Caco-2 (cell line): ENCODE measurements around the gene SLC18A3. TPM values are rescaled to one million over a fixed set of nuclear protein-coding genes. Genes with fewer than 3 reads are reported as not detected.

Experiments used
- BruUV-seq: library from RNA; stranded (reverse); fragments of 400-500 nt; replicated peaks from 2 replicates; lab custom pipeline; 2021; lab: Mats Ljungman, UMichigan
- CTCF ChIA-PET: fragments of 300-600 bp; sonication (Branson Sonifier 250); formaldehyde crosslinking; loops from one replicate; lab custom pipeline; 2022; ENCODE audit warnings: antibody characterized with exemption; lab: Charles Lee
- POLR2A ChIA-PET: fragments of 300-600 bp; sonication (Branson Sonifier 250); formaldehyde crosslinking; loops from one replicate; lab custom pipeline; 2022; ENCODE audit warnings: antibody characterized with exemption; lab: Charles Lee
- DNase-seq, 2 experiments: peaks; one replicate each; pipeline versions ENCODE4 v3.0.0 to v3.0.0-alpha.2; 2020 to 2022
- H3K27me3 ChIP-seq: replicated peaks from 2 replicates; pipeline ENCODE4 v1.6.0; 2011; ENCODE audit warnings: low read length; ENCODE audit not compliant: control insufficient read depth, insufficient read depth
- H3K36me3 ChIP-seq: 2 replicates; pipeline ENCODE4 v1.5.1; 2011; ENCODE audit warnings: low read length; ENCODE audit not compliant: control insufficient read depth, insufficient read depth
- H3K4me1 ChIP-seq: fragments of 250-450 bp; sonication (Bioruptor Pico); 2 replicates; pipeline ENCODE4 v1.5.1; 2020; ENCODE audit warnings: mild to moderate bottlenecking
- H3K4me3 ChIP-seq: 2 replicates; pipeline ENCODE4 v1.5.1; 2011; ENCODE audit warnings: low read depth, mild to moderate bottlenecking, control low read depth, low read length
- H3K9me3 ChIP-seq: fragments of 250-450 bp; sonication (Bioruptor Pico); 2 replicates; pipeline ENCODE4 v1.5.1; 2020; ENCODE audit warnings: mild to moderate bottlenecking, moderate library complexity
- H3K27ac Mint-ChIP-seq: one replicate; pipeline ENCODE4 v1.8.0; 2022; ENCODE audit warnings: mixed read lengths; ENCODE audit not compliant: unreplicated experiment
- H3K27me3 Mint-ChIP-seq: one replicate; pipeline ENCODE4 v1.8.0; 2022; ENCODE audit warnings: mixed read lengths; ENCODE audit not compliant: insufficient read depth, unreplicated experiment
- H3K36me3 Mint-ChIP-seq: one replicate; pipeline ENCODE4 v1.8.0; 2022; ENCODE audit warnings: mild to moderate bottlenecking, mixed read lengths; ENCODE audit not compliant: insufficient read depth, unreplicated experiment
- H3K4me1 Mint-ChIP-seq: one replicate; pipeline ENCODE4 v1.8.0; 2022; ENCODE audit warnings: low read depth, mixed read lengths; ENCODE audit not compliant: unreplicated experiment
- H3K4me3 Mint-ChIP-seq: one replicate; pipeline ENCODE4 v1.8.0; 2022; ENCODE audit warnings: mild to moderate bottlenecking, moderate library complexity, mixed read lengths; ENCODE audit not compliant: unreplicated experiment
- H3K9me3 Mint-ChIP-seq: one replicate; pipeline ENCODE4 v1.8.0; 2022; ENCODE audit warnings: mixed read lengths; ENCODE audit not compliant: unreplicated experiment
- intact Hi-C: fragments of 100-400 bp; cut with micrococcal nuclease; formaldehyde crosslinking; loops from one replicate; pipeline ENCODE4 v1.10.0; 2022; ENCODE audit not compliant: unreplicated experiment
- total RNA-seq: library from RNA; stranded (reverse); gene quantifications from 2 replicates; pipeline ENCODE4 v1.2.3, GENCODE V29; 2022
- TF ChIP-seq, protein P1 (sequence below), 2 experiments: fragments of 200-600 bp in 1 of 2; IDR thresholded peaks; 1 replicate in 1 of 2; 2 replicates in 1 of 2; pipeline versions ENCODE4 v1.5.1 to v1.8.0; 2011 to 2022; ENCODE audit warnings: antibody characterized with exemption in 1 of 2, control low read depth in 1 of 2, inconsistent platforms in 1 of 2, low read depth in 1 of 2, low read length in 1 of 2, mild to moderate bottlenecking in 1 of 2, moderate library complexity in 1 of 2; ENCODE audit not compliant: insufficient read depth in 1 of 2, severe bottlenecking in 1 of 2, unreplicated experiment in 1 of 2

The SLC18A3 gene
- total RNA-seq, 1 experiment from 2014 or later: not detected

DNA sequence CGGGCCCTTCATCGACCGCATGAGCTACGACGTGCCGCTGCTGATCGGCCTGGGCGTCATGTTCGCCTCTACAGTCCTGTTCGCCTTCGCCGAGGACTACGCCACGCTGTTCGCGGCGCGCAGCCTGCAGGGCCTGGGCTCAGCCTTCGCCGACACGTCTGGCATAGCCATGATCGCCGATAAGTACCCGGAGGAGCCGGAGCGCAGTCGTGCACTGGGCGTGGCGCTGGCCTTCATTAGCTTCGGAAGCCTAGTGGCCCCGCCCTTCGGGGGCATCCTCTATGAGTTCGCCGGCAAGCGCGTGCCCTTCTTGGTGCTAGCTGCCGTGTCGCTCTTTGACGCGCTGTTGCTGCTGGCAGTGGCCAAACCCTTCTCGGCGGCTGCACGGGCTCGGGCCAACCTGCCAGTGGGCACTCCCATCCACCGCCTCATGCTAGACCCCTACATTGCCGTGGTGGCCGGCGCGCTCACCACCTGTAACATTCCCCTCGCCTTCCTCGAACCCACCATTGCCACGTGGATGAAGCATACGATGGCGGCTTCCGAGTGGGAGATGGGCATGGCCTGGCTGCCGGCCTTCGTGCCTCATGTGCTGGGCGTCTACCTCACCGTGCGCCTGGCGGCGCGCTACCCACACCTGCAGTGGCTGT, 1.2 kb downstream of the SLC18A3 start:
- intact Hi-C loops: no loop called here
- TF ChIP-seq, protein P1, sequence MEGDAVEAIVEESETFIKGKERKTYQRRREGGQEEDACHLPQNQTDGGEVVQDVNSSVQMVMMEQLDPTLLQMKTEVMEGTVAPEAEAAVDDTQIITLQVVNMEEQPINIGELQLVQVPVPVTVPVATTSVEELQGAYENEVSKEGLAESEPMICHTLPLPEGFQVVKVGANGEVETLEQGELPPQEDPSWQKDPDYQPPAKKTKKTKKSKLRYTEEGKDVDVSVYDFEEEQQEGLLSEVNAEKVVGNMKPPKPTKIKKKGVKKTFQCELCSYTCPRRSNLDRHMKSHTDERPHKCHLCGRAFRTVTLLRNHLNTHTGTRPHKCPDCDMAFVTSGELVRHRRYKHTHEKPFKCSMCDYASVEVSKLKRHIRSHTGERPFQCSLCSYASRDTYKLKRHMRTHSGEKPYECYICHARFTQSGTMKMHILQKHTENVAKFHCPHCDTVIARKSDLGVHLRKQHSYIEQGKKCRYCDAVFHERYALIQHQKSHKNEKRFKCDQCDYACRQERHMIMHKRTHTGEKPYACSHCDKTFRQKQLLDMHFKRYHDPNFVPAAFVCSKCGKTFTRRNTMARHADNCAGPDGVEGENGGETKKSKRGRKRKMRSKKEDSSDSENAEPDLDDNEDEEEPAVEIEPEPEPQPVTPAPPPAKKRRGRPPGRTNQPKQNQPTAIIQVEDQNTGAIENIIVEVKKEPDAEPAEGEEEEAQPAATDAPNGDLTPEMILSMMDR (IDR thresholded peaks at IDR 0.05; ENCODE audit: insufficient read depth in 1 of 2, low read depth in 1 of 2, low read length in 1 of 2, severe bottlenecking in 1 of 2, unreplicated experiment in 1 of 2): no peak
- Mint-ChIP-seq H3K36me3 (no peaks in the 10 kb centered on the region), H3K4me3 (no peak overlapping the region), H3K4me1 (peaks cover 6% of the 10 kb centered on the region), H3K9me3 (no peaks in the 10 kb centered on the region), H3K27me3 (peaks cover 15% of the 10 kb centered on the region), H3K27ac (no peak overlapping the region)
- no TSS peak for BruUV-seq
- DNase-seq: peak in 1 of 2 experiments; percentile 28
- peaks cover 4% of the 10 kb centered on the region; the same call in 1 of the 2 replicates for H3K4me1 ChIP-seq
- CTCF ChIA-PET: no interaction called here
- H3K4me3 ChIP-seq: no peak overlapping the region
- H3K36me3 ChIP-seq: no peaks in the 10 kb centered on the region
- H3K9me3 ChIP-seq: peaks cover 10% of the 10 kb centered on the region; the same call in 1 of the 2 replicates
- POLR2A ChIA-PET: no interaction called here
- H3K27me3 ChIP-seq: no peaks in the 10 kb centered on the region; the same call in 1 of the 2 replicates

DNA sequence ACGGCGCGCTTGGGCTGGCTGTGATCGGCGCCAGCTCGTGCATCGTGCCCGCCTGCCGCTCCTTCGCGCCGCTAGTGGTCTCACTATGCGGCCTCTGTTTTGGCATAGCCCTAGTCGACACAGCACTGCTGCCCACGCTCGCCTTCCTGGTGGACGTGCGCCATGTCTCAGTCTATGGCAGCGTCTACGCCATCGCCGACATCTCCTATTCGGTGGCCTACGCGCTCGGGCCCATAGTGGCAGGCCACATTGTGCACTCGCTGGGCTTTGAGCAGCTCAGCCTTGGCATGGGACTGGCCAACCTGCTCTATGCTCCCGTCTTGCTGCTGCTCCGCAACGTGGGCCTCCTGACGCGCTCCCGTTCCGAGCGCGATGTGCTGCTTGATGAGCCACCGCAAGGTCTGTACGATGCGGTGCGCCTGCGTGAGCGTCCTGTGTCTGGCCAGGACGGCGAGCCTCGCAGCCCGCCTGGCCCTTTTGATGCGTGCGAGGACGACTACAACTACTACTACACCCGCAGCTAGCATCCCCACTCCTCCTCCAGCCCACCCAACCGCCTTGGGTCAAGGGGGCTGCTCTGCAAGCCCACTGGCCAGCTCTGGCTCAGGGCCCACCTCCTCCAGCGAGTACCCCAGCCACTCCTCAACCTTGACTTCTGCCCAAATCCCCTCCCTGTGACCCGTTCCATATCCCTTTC, 1.9 kb downstream of the SLC18A3 start:
- Histone ChIP-seq H3K27me3 (no peaks in the 10 kb centered on the region; the same call in 1 of the 2 replicates), H3K36me3 (no peaks in the 10 kb centered on the region), H3K4me1 (no peaks in the 10 kb centered on the region; the same call in 1 of the 2 replicates), H3K4me3 (no peak overlapping the region), H3K9me3 (peaks cover 10% of the 10 kb centered on the region; the same call in 1 of the 2 replicates)
- Mint-ChIP-seq H3K27me3 (peaks cover 15% of the 10 kb centered on the region), H3K4me1 (peaks cover 4% of the 10 kb centered on the region), H3K36me3 (no peaks in the 10 kb centered on the region), H3K27ac (no peak overlapping the region), H3K4me3 (no peak overlapping the region), H3K9me3 (no peaks in the 10 kb centered on the region)
- ChIA-PET CTCF (no interaction called here), POLR2A (no interaction called here)
- TF ChIP-seq, protein P1 (IDR thresholded peaks at IDR 0.05; ENCODE audit: insufficient read depth in 1 of 2, low read depth in 1 of 2, low read length in 1 of 2, severe bottlenecking in 1 of 2, unreplicated experiment in 1 of 2): no peak
- BruUV-seq: no TSS peak
- DNase-seq: peak in 1 of 2 experiments; percentile 22
- intact Hi-C loops: no loop called here

DNA sequence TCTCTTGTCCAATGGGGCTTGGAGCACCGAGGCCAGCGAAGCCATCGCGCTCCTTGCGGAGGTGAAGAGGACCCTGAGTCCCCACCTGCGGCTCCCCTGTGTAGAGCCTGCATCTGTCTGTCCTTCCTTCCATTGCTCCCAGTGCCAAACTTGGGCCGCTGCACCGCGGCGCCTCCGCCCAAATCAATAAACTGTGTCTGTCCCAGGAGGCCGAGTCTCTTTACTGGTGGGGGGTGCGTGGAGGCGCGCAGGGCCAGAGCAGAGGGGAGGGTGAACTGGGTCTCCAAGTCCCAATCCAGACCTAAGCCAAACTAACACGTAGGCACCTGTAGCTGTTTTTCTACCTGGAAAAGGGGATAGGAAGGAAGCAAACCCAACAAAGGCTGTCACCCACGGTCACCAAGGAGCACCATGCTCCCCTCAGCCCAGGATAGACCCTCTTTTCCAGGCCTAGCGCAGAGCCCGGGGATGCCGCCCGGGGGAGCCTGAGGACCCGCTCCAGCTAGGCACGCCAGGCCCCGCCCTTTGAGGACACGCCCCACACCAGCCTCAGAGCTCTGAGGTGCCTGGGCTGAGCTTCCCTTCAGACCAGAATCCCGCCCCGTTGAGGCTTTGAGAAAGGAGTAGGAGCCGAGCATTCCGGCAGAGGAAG, 2.5 kb downstream of the SLC18A3 start:
- POLR2A ChIA-PET: no interaction called here
- peak in 1 of 2 experiments; percentile 40 for DNase-seq
- Mint-ChIP-seq H3K36me3 (no peaks in the 10 kb centered on the region), H3K4me3 (no peak overlapping the region), H3K27me3 (peaks cover 20% of the 10 kb centered on the region), H3K4me1 (no peaks in the 10 kb centered on the region), H3K9me3 (no peaks in the 10 kb centered on the region), H3K27ac (no peak overlapping the region)
- intact Hi-C loops: no loop called here
- no TSS peak for BruUV-seq
- H3K4me1 ChIP-seq: no peaks in the 10 kb centered on the region
- CTCF ChIA-PET: interaction anchor here (0.6 kb wide), 1 partner anchor 75 kb away, joined by 3 read pairs; no protein-coding TSS in a partner anchor
- no peaks in the 10 kb centered on the region for H3K36me3 ChIP-seq
- no peaks in the 10 kb centered on the region; the same call in 1 of the 2 replicates for H3K27me3 ChIP-seq
- H3K9me3 ChIP-seq: peaks cover 10% of the 10 kb centered on the region; the same call in 1 of the 2 replicates
- H3K4me3 ChIP-seq: no peak overlapping the region
- TF ChIP-seq, protein P1 (IDR thresholded peaks at IDR 0.05; ENCODE audit: insufficient read depth in 1 of 2, low read depth in 1 of 2, low read length in 1 of 2, severe bottlenecking in 1 of 2, unreplicated experiment in 1 of 2): no peak
